Glutamatergic neuron (in vitro differentiated cells): ENCODE results near the gene SLC39A2. TPM values are rescaled to one million over a fixed set of nuclear protein-coding genes. Genes with fewer than 3 reads are reported as not detected.

Experiments
- DNase-seq: peaks from one replicate; pipeline ENCODE4 v3.0.0; 2022
- H3K27ac Mint-ChIP-seq: one replicate; pipeline ENCODE4 v1.8.0; 2020; ENCODE audit warnings: mild to moderate bottlenecking, mixed read lengths, inconsistent platforms; ENCODE audit not compliant: unreplicated experiment
- H3K27me3 Mint-ChIP-seq: one replicate; pipeline ENCODE4 v1.8.0; 2020; ENCODE audit warnings: mild to moderate bottlenecking, moderate library complexity, mixed read lengths, inconsistent platforms; ENCODE audit not compliant: unreplicated experiment
- H3K36me3 Mint-ChIP-seq: one replicate; pipeline ENCODE4 v1.8.0; 2020; ENCODE audit warnings: mild to moderate bottlenecking, mixed read lengths, inconsistent platforms; ENCODE audit not compliant: unreplicated experiment
- H3K4me1 Mint-ChIP-seq: one replicate; pipeline ENCODE4 v1.8.0; 2020; ENCODE audit warnings: mild to moderate bottlenecking, low read depth, mixed read lengths, inconsistent platforms; ENCODE audit not compliant: unreplicated experiment
- H3K4me3 Mint-ChIP-seq: one replicate; pipeline ENCODE4 v1.8.0; 2020; ENCODE audit warnings: mild to moderate bottlenecking, mixed read lengths, inconsistent platforms; ENCODE audit not compliant: unreplicated experiment
- H3K9me3 Mint-ChIP-seq: one replicate; pipeline ENCODE4 v1.8.0; 2020; ENCODE audit warnings: mild to moderate bottlenecking, moderate library complexity, mixed read lengths, inconsistent platforms; ENCODE audit not compliant: unreplicated experiment
- CTCF ChIP-seq: fragments of 200-600 bp; sonication (generic); IDR thresholded peaks from one replicate; pipeline ENCODE4 v1.5.0; 2021; ENCODE audit not compliant: partially characterized antibody, unreplicated experiment
- microRNA-seq: library from miRNA; unstranded; fragments of <30 nt; microRNA quantifications from one replicate; pipeline ENCODE4, GENCODE V29; 2020; ENCODE audit not compliant: unreplicated experiment
- total RNA-seq: library from RNA; stranded (reverse); fragmentation: NEBNext Ultra II Directional; extraction: Animal tissue kit (Norgen Biotek cat#: 25700); gene quantifications from one replicate; pipeline ENCODE4 v1.2.1, GENCODE V29; 2021; ENCODE audit not compliant: unreplicated experiment

Gene SLC39A2
- total RNA-seq, 1 donor from 2014 or later: not detected

GRCh38 chr14:21049271-21049673, 50.2 kb downstream of the SLC39A2 start:
- Mint-ChIP-seq H3K36me3 (no peaks in the 10 kb centered on the region), H3K27ac (no peak overlapping the region), H3K4me3 (no peak overlapping the region), H3K9me3 (no peaks in the 10 kb centered on the region), H3K27me3 (peaks cover 4% of the 10 kb centered on the region), H3K4me1 (peaks cover 4% of the 10 kb centered on the region)
- no peak for DNase-seq
- TF ChIP-seq CTCF: no peak

GRCh38 chr14:21050597-21050996, 51.5 kb downstream of the SLC39A2 start:
- Mint-ChIP-seq H3K4me3 (no peak overlapping the region), H3K36me3 (no peaks in the 10 kb centered on the region), H3K4me1 (no peaks in the 10 kb centered on the region), H3K9me3 (no peaks in the 10 kb centered on the region), H3K27ac (no peak overlapping the region), H3K27me3 (peaks cover 3% of the 10 kb centered on the region)
- TF ChIP-seq CTCF: no peak
- DNase-seq: no peak

Small RNAs within 50 kb of the gene (microRNA-seq; reads per million reads assigned to microRNA genes)
- not detected for gene MIR6717

Other genes starting within 250 kb of the SLC39A2 start
- gene EDDM3B, start 230.9 kb upstream of the SLC39A2 start, total RNA-seq: not detected
- gene RNASE6, start 218.0 kb upstream of the SLC39A2 start, total RNA-seq: not detected
- gene RNASE1, start 196.4 kb upstream of the SLC39A2 start, total RNA-seq: not detected
- not detected for gene RNASE3, start 107.9 kb upstream of the SLC39A2 start, total RNA-seq
- gene RNASE2, start 43.8 kb upstream of the SLC39A2 start, total RNA-seq: not detected
- 81.5 TPM for gene METTL17, start 9.3 kb upstream of the SLC39A2 start, total RNA-seq
- 33.1 TPM for gene NDRG2, start 25.8 kb downstream of the SLC39A2 start, total RNA-seq
- gene TPPP2, start 30.9 kb downstream of the SLC39A2 start, total RNA-seq: not detected
- not detected for gene RNASE13, start 35.5 kb downstream of the SLC39A2 start, total RNA-seq
- gene RNASE7, start 43.1 kb downstream of the SLC39A2 start, total RNA-seq: not detected
- not detected for gene RNASE8, start 58.5 kb downstream of the SLC39A2 start, total RNA-seq
- 42.4 TPM for gene ARHGEF40, start 71.0 kb downstream of the SLC39A2 start, total RNA-seq
- 103 TPM for gene ZNF219, start 99.4 kb downstream of the SLC39A2 start, total RNA-seq
- gene TMEM253, start 101.8 kb downstream of the SLC39A2 start, total RNA-seq: 0.64 TPM
- gene OR5AU1, start 156.8 kb downstream of the SLC39A2 start, total RNA-seq: not detected